Fibroblast of skin of back (primary cell): Measurements from ENCODE around the gene CUX1.
A peak's percentile ranks its signal among the peaks of the same experiment; 100 is the strongest.

Source experiments
- DNase-seq: peaks from one replicate; pipeline ENCODE4 v3.0.0-alpha.2; 2013

The CUX1 gene

GRCh38 chr7:102193806-102194205, 376.4 kb downstream of the CUX1 start:
- peak; percentile 4 for DNase-seq

GRCh38 chr7:102195361-102195760, 377.9 kb downstream of the CUX1 start:
- no peak for DNase-seq

- DNase-seq = no peak
These were observed 378.6 kb downstream of the CUX1 start for GRCh38 chr7:102196028-102196427.

- DNase-seq = no peak
These were observed 379.7 kb downstream of the CUX1 start for GRCh38 chr7:102197161-102197560.

- no peak for DNase-seq
These were observed 380.2 kb downstream of the CUX1 start for GRCh38 chr7:102197599-102197998.

- no peak for DNase-seq
These were observed 381.1 kb downstream of the CUX1 start for GRCh38 chr7:102198417-102198956.

- DNase-seq = no peak
These were observed 384.1 kb downstream of the CUX1 start for GRCh38 chr7:102201576-102201975.

- no peak for DNase-seq
These were observed 385.1 kb downstream of the CUX1 start for GRCh38 chr7:102202556-102202955.

GRCh38 chr7:102203218-102203617, 385.8 kb downstream of the CUX1 start:
- no peak for DNase-seq

- no peak for DNase-seq
These were observed 386.8 kb downstream of the CUX1 start for GRCh38 chr7:102204212-102204611.

GRCh38 chr7:102205915-102206314, 388.5 kb downstream of the CUX1 start:
- DNase-seq = no peak

- no peak for DNase-seq
These were observed 391.4 kb downstream of the CUX1 start for GRCh38 chr7:102208826-102209225.

GRCh38 chr7:102210787-102211186, 393.4 kb downstream of the CUX1 start:
- DNase-seq = no peak

GRCh38 chr7:102211590-102212550, 394.4 kb downstream of the CUX1 start:
- DNase-seq = no peak

GRCh38 chr7:102214477-102215072, 397.1 kb downstream of the CUX1 start:
- no peak for DNase-seq

- DNase-seq = no peak
These were observed 397.8 kb downstream of the CUX1 start for GRCh38 chr7:102215256-102215655.

GRCh38 chr7:102215711-102216110, 398.3 kb downstream of the CUX1 start:
- no peak for DNase-seq

- DNase-seq = no peak
These were observed 399.3 kb downstream of the CUX1 start for GRCh38 chr7:102216573-102217314.

- no peak for DNase-seq
These were observed 402.9 kb downstream of the CUX1 start for GRCh38 chr7:102220229-102220850.

GRCh38 chr7:102220960-102221800, 403.8 kb downstream of the CUX1 start:
- peak; percentile 89 for DNase-seq

GRCh38 chr7:102221961-102222360, 404.5 kb downstream of the CUX1 start:
- DNase-seq = no peak

GRCh38 chr7:102222445-102222844, 405.0 kb downstream of the CUX1 start:
- DNase-seq = peak; percentile 41
